Left cardiac atrium (tissue), 4 donors: ENCODE measurements around the gene PIM3. TPM values are rescaled to one million over a fixed set of nuclear protein-coding genes. Genes with fewer than 3 reads are reported as not detected.
"Not testable (repeated sequence)": the region's sequence is repeated elsewhere in the genome, so short reads cannot be mapped to it uniquely, and the experiment has no call there.

ENCODE experiments used
- ATAC-seq, 2 donors: fragments of 200-7000 bp; cut with Tn5 transposase; one replicate each; pipeline ENCODE4 v1.9.1; 2020; ENCODE audit warnings: mild to moderate bottlenecking in 2 of 2, moderate library complexity in 2 of 2
- DNase-seq: peaks from one replicate; pipeline ENCODE4 v3.0.0-alpha.2; 2020
- intact Hi-C, 2 donors: fragments of 100-400 bp; cut with DNase I; formaldehyde crosslinking; loops; one replicate each; pipeline versions ENCODE4 v1.14.1 to v1.15.1; 2022 to 2023
- total RNA-seq, 2 donors: library from RNA; stranded (reverse); fragmentation: NEBNext Ultra II Directional; extraction: Animal tissue kit (Norgen Biotek cat#: 25700); gene quantifications; one replicate each; pipeline ENCODE4 v1.2.1, GENCODE V29; 2021
- donor health status: DM: no; HTN: yes; CAD: no.
- donor health status: DM: no; HTN: yes; CAD: no; lungs with severe emphysema.
- donor health status: DM: yes; HTN: yes; CAD: no.
- donor health status: Dilated cardiomyopathy.

The PIM3 gene
- total RNA-seq, 2 donors from 2014 or later, result 44.1 to 66.8 TPM

GRCh38 chr22:49937758-49938564 lies 22.6 kb upstream of the PIM3 start:
- intact Hi-C loops, result no loop called here
- DNase-seq (peak; percentile 68), ATAC-seq (no peak)

GRCh38 chr22:49938565-49939136 lies 21.9 kb upstream of the PIM3 start:
- DNase-seq (no peak), ATAC-seq (no peak)
- intact Hi-C loops, result no loop called here

GRCh38 chr22:49941507-49942316 lies 18.9 kb upstream of the PIM3 start:
- DNase-seq (no peak), ATAC-seq (no peak)
- intact Hi-C loops, result no loop called here

GRCh38 chr22:49942565-49943404 lies 17.8 kb upstream of the PIM3 start:
- intact Hi-C loops, result no loop called here
- ATAC-seq (no peak), DNase-seq (no peak)

- intact Hi-C loops, result no loop called here
- DNase-seq, result no peak
Observed at GRCh38 chr22:49943405-49943765, 17.2 kb upstream of the PIM3 start.

GRCh38 chr22:49943771-49944398 lies 16.7 kb upstream of the PIM3 start:
- DNase-seq (no peak), ATAC-seq (no peak)
- intact Hi-C loops, result no loop called here

More at GRCh38 chr22:49943405-49943765, 17.2 kb upstream of the PIM3 start:
- ATAC-seq, result no peak

GRCh38 chr22:49944399-49944891 lies 16.1 kb upstream of the PIM3 start:
- intact Hi-C loops, result no loop called here
- no peak for DNase-seq
- ATAC-seq, result no peak

GRCh38 chr22:49945042-49945794 lies 15.4 kb upstream of the PIM3 start:
- DNase-seq, intact Hi-C loops, ATAC-seq: not testable (repeated sequence)

- no peak for ATAC-seq
- intact Hi-C loops, result no loop called here
- no peak for DNase-seq
Observed at GRCh38 chr22:49946612-49947295, 13.8 kb upstream of the PIM3 start.

GRCh38 chr22:49947296-49947622 lies 13.3 kb upstream of the PIM3 start:
- intact Hi-C loops, result no loop called here
- no peak for DNase-seq
- no peak for ATAC-seq

- ATAC-seq, result no peak
- intact Hi-C loops, result no loop called here
- no peak for DNase-seq
Observed at GRCh38 chr22:49948116-49948957, 12.2 kb upstream of the PIM3 start.

GRCh38 chr22:49948958-49949913 lies 11.3 kb upstream of the PIM3 start:
- DNase-seq, result no peak
- intact Hi-C loops, result no loop called here
- ATAC-seq, result peak in 1 of 2 donors; percentile 52

GRCh38 chr22:49949914-49950292 lies 10.7 kb upstream of the PIM3 start:
- DNase-seq (no peak), ATAC-seq (no peak)
- intact Hi-C loops, result no loop called here

GRCh38 chr22:49950396-49950994 lies 10.1 kb upstream of the PIM3 start:
- DNase-seq, result no peak
- no peak for ATAC-seq
- intact Hi-C loops, result no loop called here

GRCh38 chr22:49951000-49951677 lies 9.4 kb upstream of the PIM3 start:
- no peak for DNase-seq

More at GRCh38 chr22:49951000-49951677, 9.4 kb upstream of the PIM3 start:
- ATAC-seq, result no peak
- intact Hi-C loops, result no loop called here
